GM12875 (cell line): ENCODE measurements around the gene CEPT1.

ENCODE experiments used
- H3K4me3 ChIP-seq: one replicate; pipeline ENCODE4 v1.5.1; 2011; ENCODE audit warnings: low read depth, low read length, control low read depth
- CTCF ChIP-seq: IDR thresholded peaks from 2 replicates; pipeline ENCODE4 v1.5.1; 2011; ENCODE audit warnings: low read depth, mild to moderate bottlenecking, control low read depth, inconsistent platforms, low read length, moderate library complexity, borderline replicate concordance; ENCODE audit not compliant: insufficient read depth

The CEPT1 gene

GRCh38 chr1:111140680-111140967 is 601 bp downstream of the CEPT1 start:
- no peak for TF ChIP-seq CTCF
- H3K4me3 ChIP-seq = peak overlapping the region; percentile 82

- TF ChIP-seq CTCF = no peak
- H3K4me3 ChIP-seq = peak overlapping the region; percentile 82
Observed at GRCh38 chr1:111141245-111142220, 1.5 kb downstream of the CEPT1 start.

- TF ChIP-seq CTCF = no peak
- H3K4me3 ChIP-seq = peak overlapping the region; percentile 0
Observed at GRCh38 chr1:111142356-111142975, 2.4 kb downstream of the CEPT1 start.

- no peak overlapping the region for H3K4me3 ChIP-seq
- no peak for TF ChIP-seq CTCF
Observed at GRCh38 chr1:111145542-111145941, 5.5 kb downstream of the CEPT1 start.

GRCh38 chr1:111145963-111146768 is 6.1 kb downstream of the CEPT1 start:
- TF ChIP-seq CTCF = no peak
- H3K4me3 ChIP-seq = no peak overlapping the region

GRCh38 chr1:111147948-111148347 is 7.9 kb downstream of the CEPT1 start:
- no peak overlapping the region for H3K4me3 ChIP-seq
- no peak for TF ChIP-seq CTCF
